Common myeloid progenitor, CD34-positive (primary cell): ENCODE measurements around the gene ERICH6B.

Source experiments
- CTCF ChIA-PET: fragments of 350-600 bp; sonication (Branson Sonifier 250); formaldehyde crosslinking; loops from one replicate; lab custom pipeline; 2021; ENCODE audit warnings: antibody characterized with exemption; lab: Charles Lee
- POLR2A ChIA-PET: fragments of 350-600 bp; sonication (Branson Sonifier 250); formaldehyde crosslinking; loops from one replicate; lab custom pipeline; 2021; ENCODE audit warnings: antibody characterized with exemption; lab: Charles Lee
- DNase-seq, 3 donors: peaks; one replicate each; pipeline versions ENCODE4 v3.0.0 to v3.0.0-alpha.2; 2013
- H3K27ac ChIP-seq, 2 experiments: 1 replicate in 1 of 2; 2 replicates in 1 of 2; pipeline ENCODE4 v1.7.0; 2013; ENCODE audit warnings: inconsistent platforms in 2 of 2, low read length in 2 of 2, mild to moderate bottlenecking in 2 of 2, low read depth in 1 of 2, moderate library complexity in 1 of 2; ENCODE audit not compliant: severe bottlenecking in 2 of 2, insufficient read depth in 1 of 2, poor library complexity in 1 of 2
- H3K27me3 ChIP-seq, 5 experiments: replicated peaks in 2 of 5; 1 replicate in 3 of 5; 2 replicates in 2 of 5; pipeline versions ENCODE4 v1.6.1 to v1.7.0; 2013; ENCODE audit warnings: low read length in 4 of 5, mild to moderate bottlenecking in 2 of 5, moderate library complexity in 2 of 5, inconsistent platforms in 1 of 5; ENCODE audit not compliant: insufficient read depth in 5 of 5, control insufficient read depth in 4 of 5
- H3K36me3 ChIP-seq, 4 experiments: 1 replicate in 2 of 4; 2 replicates in 2 of 4; pipeline versions ENCODE4 v1.6.1 to v1.7.0; 2013; ENCODE audit warnings: low read length in 3 of 4, control low read depth in 1 of 4, mild to moderate bottlenecking in 1 of 4; ENCODE audit not compliant: control insufficient read depth in 4 of 4, insufficient read depth in 4 of 4
- H3K4me1 ChIP-seq, 4 experiments: 1 replicate in 3 of 4; 2 replicates in 1 of 4; pipeline versions ENCODE4 v1.6.1 to v1.7.1; 2013; ENCODE audit warnings: low read length in 3 of 4, mild to moderate bottlenecking in 3 of 4, control low read depth in 1 of 4, inconsistent platforms in 1 of 4, moderate library complexity in 1 of 4; ENCODE audit not compliant: control insufficient read depth in 4 of 4, insufficient read depth in 4 of 4; ENCODE audit errors: control extremely low read depth in 1 of 4
- H3K4me3 ChIP-seq, 7 experiments: 1 replicate in 4 of 7; 2 replicates in 3 of 7; pipeline versions ENCODE4 v1.5.1 to v1.7.0; 2013; ENCODE audit warnings: mild to moderate bottlenecking in 7 of 7, low read length in 6 of 7, moderate library complexity in 6 of 7, inconsistent platforms in 2 of 7, low read depth in 2 of 7, control low read depth in 1 of 7; ENCODE audit not compliant: insufficient read depth in 4 of 7, control insufficient read depth in 1 of 7; ENCODE audit errors: extremely low read depth in 1 of 7
- H3K9me3 ChIP-seq, 5 experiments: 1 replicate in 4 of 5; 2 replicates in 1 of 5; pipeline versions ENCODE4 v1.6.1 to v1.7.1; 2013; ENCODE audit warnings: low read length in 4 of 5, mild to moderate bottlenecking in 2 of 5, inconsistent platforms in 1 of 5, low read depth in 1 of 5, moderate library complexity in 1 of 5; ENCODE audit not compliant: control insufficient read depth in 4 of 5, insufficient read depth in 2 of 5; ENCODE audit errors: control extremely low read depth in 1 of 5
- WGBS: methylation state at CpG from one replicate; pipeline ENCODE4 v1.1.5; 2013; ENCODE audit not compliant: insufficient coverage; 5-methylcytosine and 5-hydroxymethylcytosine counted together

The ERICH6B gene

GRCh38 chr13:45496942-45497341 lies 118.6 kb downstream of the ERICH6B start:
- CTCF ChIA-PET = interaction anchor here (2.2 kb wide), 1 partner anchor 126 kb away, joined by 11 read pairs; no protein-coding TSS in a partner anchor

DNA sequence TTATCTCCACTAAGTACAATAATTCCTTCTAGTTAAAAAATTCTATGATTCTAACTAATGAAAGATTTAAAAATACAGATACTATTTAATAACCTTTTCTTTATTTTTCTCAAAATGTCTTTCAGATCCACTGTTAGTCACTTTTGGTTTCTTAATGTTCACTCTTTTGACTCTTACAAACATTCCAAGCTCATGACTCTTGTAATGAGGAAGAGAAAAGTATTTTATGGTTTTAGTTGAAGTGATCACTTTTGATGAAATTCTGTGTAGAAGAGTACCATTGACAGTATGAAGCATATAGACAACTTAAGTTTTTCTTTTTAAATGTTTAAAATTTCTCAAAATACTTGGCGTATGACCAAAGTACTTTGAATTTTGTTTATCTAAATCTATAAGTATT lies 123.0 kb downstream of the ERICH6B start:
- H3K27me3 ChIP-seq = no peaks in the 10 kb centered on the region
- DNase-seq = no peak
- H3K4me1 ChIP-seq = no peaks in the 10 kb centered on the region
- ChIA-PET CTCF (interaction anchor here (1.2 to 8.8 kb wide), 2 partner anchors 21 to 123 kb away, joined by 3 to 84 read pairs; no protein-coding TSS in a partner anchor), POLR2A (no interaction called here)
- no peak overlapping the region for H3K4me3 ChIP-seq
- H3K36me3 ChIP-seq = peaks cover 12 to 49% (median 27%) of the 10 kb centered on the region in 4 experiments
- H3K27ac ChIP-seq = no peak overlapping the region
- H3K9me3 ChIP-seq = no peaks in the 10 kb centered on the region
- no CpG with 5 or more reads among the region's 1 CpG for WGBS

More at GRCh38 chr13:45496942-45497341, 118.6 kb downstream of the ERICH6B start:
- H3K27me3 ChIP-seq = no peaks in the 10 kb centered on the region
- DNase-seq = no peak
- H3K9me3 ChIP-seq = peaks cover 0 to 5% (median 1%) of the 10 kb centered on the region in 5 experiments
- peaks cover 7 to 18% (median 13%) of the 10 kb centered on the region in 4 experiments for H3K4me1 ChIP-seq
- H3K27ac ChIP-seq = no peak overlapping the region
- POLR2A ChIA-PET = no interaction called here
- WGBS = 94% methylated on average over 2 of the region's 7 CpGs
- no peak overlapping the region for H3K4me3 ChIP-seq
- peaks cover 8 to 45% (median 30%) of the 10 kb centered on the region in 4 experiments for H3K36me3 ChIP-seq
